Measurements from ENCODE around the gene KRTAP3-2.

KRTAP3-2 gene

DNA sequence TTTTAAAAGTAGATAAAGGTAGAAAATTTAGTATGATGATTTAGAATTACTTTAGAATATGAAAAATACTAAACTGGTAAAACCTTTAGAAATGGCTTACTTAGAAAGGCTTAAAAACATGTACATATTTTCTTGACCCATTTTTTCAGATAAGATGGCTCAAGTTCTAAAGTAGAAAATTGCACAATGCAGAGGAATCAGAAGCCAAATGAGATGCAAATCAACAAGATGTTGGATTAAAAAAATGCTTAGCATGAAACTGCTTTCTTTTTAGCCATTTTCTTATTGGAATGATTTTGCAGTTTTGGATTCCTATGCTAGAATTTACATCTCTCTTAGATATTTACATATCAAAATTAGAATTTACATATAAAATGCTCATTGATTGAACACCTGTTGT, 10.7 kb upstream of the KRTAP3-2 start:
- no peak for DNase-seq (ENCODE audit: low read depth)

DNA sequence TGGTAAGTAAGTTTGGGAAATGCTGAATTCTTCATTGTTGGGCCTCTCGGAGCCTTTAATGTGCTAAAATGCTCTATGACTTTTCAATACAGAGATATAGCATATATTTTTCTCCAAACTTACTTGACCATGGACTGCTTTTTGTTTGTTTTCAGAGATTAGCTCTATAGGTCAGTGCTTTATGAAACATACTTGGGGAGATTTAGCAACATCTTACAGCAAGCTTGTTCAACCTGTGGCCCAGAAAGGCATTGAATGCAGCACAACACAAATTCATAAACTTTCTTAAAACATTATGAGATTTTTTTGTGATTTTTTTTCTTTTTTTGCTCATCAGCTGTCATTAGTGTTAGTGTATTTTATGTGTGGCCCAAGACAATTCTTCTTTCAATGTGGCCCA, 10.2 kb upstream of the KRTAP3-2 start:
- DNase-seq (ENCODE audit: low read depth) = no peak

DNA sequence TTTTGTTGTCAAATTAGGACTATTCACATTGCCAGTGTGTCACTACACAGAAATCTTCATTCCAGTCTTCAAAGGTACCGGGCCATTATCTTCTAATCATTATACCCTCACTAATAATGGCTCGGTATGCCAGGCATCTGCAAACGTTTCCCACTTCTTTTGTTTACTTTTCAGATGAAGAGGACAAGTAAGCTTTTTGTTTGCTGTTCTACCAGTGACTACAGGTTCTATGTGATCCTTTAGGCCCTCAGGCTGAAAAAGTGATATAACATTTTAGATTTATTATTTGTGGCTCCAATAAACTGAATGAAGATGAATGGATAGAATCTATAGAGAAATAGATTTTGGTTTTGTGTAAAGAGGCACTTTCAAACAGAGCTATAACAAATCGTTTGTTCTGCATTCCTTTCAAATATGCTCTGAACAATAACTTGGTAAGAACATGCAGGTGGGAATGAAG, 9.6 kb upstream of the KRTAP3-2 start:
- no peak for DNase-seq (ENCODE audit: low read depth)

DNA sequence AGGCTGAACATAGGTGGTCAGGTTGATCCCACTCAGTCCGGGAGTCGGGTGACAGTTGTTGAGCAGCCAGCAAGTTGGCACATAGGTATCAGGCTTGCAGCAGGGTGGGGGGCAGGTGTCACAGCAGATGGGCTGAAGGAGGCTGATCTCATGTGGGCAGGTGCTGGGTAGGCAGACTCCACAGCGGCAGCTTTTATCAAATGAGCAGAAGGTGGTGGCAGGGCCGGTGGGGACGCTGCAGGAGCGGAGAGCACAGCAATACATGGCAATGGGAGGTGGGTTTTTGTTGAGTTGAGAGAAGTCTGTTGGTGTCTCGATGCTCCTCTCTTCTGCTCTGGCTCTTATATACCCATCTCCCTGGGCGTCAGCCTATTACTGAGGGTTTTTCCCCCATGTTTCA, 9.1 kb upstream of the KRTAP3-2 start, which contains the start of gene KRTAP3-1:
KRTAP3-1 (minus strand) TSS at position 318 of the 400 bp plus-strand sequence; CDS start at position 264, 54 bp downstream.
- DNase-seq (ENCODE audit: low read depth) = no peak

DNA sequence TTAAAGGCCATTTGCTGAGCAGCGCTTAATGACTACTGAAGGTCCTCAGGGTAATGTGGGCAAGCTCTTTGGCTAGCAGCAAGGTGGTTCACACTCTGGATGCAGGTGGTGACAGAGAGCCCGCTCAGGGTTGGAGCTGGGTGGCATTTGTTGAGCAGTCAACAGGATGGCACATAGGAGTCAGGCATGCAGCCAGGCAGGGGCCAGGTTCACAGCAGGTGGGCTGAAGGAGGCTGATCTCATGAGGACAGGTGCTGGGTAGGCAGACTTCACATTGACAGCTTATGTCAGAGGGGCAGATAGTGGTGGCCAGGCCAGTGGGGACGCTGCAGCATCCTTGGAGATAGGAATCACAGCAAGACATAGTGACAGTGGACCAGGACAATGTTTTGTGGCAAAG, 4.7 kb upstream of the KRTAP3-2 start:
- no peak for DNase-seq (ENCODE audit: low read depth)

DNA sequence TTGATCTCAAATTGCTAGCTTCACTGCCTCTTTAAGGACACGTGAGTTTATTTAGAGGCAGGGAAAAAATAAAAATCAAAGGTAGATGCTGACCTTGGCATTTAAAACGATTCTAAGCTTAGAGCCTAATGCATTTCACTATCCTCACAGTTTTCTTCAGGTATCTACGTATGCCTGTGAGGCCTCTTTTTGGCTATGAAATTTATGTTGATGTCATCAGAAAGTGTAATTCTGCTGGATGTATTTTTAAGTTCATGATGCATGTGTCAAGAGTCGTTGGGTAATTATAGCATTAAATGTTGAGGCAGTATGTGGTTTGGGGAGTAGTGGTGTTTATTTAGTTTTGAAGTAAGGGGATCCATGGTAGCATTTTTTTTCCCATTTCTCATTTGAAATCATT, 4.2 kb upstream of the KRTAP3-2 start:
- no peak for DNase-seq (ENCODE audit: low read depth)

DNA sequence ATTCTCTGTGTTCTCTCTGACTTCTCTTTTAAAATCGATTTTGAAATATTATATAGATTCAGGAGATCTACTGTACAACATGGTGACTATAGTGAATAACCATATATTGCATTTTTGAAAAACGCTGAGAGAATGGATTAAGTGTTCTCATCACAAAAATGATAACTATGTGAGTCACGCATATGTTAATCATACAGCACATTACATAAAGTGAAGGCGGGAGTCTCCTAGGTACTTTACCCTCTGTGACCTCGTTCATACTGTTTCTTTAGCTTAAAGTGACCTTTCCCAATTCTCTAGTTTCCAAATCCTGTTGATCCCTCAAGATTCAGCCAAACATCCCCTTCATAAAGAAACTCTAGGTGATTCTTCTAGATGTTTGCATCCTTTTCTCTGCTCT, 3.1 kb upstream of the KRTAP3-2 start:
- no peak for DNase-seq (ENCODE audit: low read depth)

DNA sequence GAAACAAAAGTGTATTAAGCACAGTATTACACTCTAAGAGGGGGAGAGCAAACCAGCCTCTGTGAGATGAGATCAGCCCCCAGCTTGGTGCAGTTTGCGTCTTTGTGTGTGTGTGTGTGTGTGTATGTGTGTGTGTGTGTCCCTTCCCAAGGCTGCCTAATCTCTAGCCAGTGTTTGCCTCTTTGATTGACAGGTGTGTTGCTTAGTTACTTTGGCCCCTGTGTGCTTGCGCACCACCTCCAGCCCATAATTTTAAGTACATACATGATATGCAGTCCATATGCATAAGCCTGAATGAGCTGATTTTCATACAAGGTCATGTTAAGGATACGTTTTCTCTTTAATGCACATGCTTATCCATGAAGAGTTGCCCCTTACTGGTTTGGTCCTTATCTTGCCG, 2.1 kb upstream of the KRTAP3-2 start:
- DNase-seq (ENCODE audit: low read depth) = no peak

DNA sequence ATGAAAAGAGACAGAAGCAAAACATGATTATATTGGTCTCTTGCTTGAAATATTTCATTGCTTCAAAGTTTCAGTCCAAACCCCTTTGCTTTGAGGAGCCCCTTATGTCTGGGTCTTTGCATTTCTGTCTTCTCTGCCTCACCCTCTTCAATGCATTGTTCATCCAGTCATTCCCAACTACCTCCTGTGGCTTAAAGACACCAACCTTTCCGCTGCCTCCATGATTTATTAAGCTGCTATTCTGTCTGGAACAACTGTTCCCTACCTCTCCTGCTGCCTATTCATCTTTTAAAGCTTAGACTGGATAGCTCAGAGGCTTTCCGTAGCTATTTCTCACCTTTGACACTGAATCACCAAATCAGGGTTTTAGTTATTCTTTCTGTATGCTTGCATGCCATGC, 2.3 kb downstream of the KRTAP3-2 start:
- no peak for DNase-seq (ENCODE audit: low read depth)

DNA sequence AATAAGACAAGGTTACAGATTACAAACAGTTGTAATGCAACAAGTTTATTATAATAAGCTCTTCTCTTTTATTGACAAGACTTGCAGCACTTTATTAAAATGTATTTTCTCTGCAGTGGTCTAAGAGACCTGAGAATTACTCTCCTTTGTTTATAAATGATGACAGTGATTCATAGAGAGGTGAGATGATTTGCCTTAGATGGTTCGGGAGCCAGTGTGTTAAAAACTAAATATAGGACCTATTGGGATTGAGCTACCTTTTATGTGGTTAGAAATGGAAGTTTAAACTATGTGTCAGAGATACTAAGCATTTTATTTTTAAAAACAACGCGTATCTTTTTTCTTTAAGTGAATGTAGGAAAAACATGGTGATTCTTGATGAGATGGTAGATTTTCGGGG, 2.9 kb downstream of the KRTAP3-2 start:
- no peak for DNase-seq (ENCODE audit: low read depth)

DNA sequence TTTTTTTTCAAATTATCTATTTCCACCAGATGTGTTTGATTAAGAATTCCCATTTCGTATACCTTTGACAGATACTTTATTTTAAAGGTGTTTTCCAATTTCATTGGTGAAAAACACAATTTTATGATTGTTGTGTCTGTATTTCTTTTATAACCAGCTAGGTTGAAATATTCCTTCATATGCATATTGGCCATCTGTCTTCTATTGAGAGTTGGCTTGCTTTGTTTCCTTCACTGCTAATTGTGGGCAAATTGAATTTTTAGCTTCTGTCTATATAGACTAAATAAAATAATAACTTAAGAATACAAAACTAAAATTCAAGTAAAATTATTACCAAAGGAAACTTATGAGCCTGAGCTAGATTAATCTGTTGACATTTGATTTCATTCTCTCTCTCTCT, 4.6 kb downstream of the KRTAP3-2 start:
- DNase-seq (ENCODE audit: low read depth) = no peak

DNA sequence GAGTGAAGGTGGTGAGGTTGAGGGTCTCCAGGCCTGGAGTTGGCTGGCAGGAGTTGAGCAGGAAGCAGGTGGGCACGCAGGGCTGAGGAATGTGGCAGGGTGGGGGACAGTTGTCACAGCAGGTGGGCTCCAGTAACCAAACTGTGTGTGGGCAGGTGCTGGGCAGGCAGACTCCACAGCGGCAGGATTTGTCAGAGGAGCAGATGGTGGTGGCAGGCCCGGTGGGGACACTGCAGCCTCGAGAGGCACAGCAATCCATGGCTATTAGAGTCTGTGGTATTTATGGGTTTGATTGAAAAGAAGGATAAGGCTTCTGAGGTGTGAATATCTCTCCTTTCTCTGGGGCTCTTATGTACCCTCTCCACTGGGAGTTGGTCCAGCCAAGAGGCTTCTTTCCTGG, 5.9 kb downstream of the KRTAP3-2 start, which contains the start of gene KRTAP3-3:
KRTAP3-3 (minus strand) TSS at position 326 of the 400 bp plus-strand sequence; CDS start at position 259, 67 bp downstream.
- no peak for DNase-seq (ENCODE audit: low read depth)

DNA sequence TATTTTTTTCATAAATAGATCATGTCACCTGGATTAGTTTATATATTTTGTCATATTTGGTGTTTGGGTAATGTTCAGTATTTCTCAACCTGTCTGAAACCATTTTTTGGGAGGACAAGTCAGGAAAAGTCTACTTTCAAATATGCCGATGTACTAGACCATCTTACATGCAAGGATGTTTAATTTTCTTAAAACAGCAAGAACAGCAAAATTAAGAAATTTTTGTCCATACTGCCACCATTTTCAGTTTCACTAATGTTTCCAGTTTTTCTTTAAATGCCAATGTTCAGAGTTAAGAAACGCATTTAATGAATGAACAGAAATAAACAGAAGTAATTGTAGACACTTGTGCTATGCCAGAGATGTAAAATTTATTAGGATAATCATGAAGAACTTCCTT, 6.6 kb downstream of the KRTAP3-2 start:
- DNase-seq (ENCODE audit: low read depth) = no peak

DNA sequence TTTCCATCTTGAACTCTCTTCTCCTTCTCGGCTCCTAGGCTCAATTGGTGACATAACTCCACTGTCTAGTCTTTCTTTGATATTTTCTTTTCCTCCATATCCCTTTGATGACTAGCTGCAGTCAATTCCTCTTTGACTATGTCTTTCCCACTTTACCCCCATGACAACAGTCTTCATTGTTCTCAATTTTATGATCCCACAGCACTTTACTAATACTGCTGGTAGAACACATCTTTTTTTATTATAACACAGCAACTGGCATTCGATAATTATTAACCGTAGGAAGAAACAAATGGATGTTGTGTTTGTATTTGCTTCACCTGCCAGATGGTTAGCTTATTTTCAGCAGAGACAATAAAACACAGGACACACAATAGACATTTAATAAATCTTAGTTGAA, 7.0 kb downstream of the KRTAP3-2 start:
- no peak for DNase-seq (ENCODE audit: low read depth)

DNA sequence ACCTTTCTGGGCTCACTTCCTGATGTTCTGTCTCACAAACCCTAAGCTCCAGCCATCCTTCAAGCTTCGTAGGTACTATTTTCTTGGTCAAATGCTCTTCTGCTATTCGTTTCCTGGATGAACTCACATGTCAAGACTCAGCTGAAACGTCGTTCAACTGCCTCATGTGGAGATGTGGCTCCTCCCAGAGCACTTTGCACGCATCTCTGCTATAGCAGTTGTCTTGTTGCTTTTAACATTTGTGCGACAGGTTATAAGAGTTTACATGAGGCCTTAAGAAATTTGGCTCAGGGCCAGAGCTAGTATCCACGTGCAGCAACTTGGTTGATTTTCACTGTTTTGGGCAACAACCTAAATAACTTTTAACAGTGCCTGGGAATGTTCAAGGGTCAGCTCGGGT, 12.8 kb downstream of the KRTAP3-2 start:
- no peak for DNase-seq (ENCODE audit: low read depth)

DNA sequence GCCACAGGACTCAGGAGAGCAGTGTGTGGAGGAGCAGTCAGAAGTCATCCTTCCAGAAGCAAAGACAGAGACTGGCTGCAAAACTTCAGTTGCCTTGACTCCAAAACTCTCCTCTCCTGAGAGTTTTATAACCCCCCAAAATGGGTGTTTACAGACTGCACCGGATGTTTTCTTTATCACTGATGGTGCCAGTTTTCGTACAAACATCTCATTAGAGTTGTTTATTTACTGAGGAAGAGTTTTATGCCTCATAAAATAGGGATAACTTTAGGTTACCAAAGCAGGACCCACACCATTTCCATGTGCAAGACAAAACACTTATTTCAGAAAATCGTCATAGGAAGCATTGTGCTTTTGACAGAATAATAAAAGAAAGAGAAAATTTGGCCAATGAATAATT, 15.5 kb downstream of the KRTAP3-2 start, which contains the start of gene KRT40:
KRT40 (minus strand) TSS at position 101 of the 400 bp plus-strand sequence; CDS start at position 48, 53 bp downstream.
- no peak for DNase-seq (ENCODE audit: low read depth)

DNA sequence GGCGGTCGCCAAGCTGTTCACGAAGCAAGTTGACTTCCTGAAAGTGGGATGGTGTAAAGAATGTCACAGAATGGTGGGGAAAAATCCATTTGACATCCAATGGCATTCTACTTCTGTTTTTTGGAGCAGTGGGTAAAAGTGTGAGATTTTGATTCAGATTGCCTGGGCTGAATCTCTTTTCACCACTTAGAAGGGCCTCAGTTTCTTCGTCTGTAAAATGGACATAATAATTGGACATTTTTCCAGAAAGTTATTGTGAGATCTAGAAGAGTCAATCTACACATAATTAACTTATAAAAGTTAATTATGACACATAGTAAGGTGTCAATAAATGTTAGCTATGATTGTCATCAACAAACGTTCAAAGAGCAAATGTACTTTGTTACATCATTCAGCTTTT, 18.6 kb downstream of the KRTAP3-2 start:
- no peak for DNase-seq (ENCODE audit: low read depth)

DNA sequence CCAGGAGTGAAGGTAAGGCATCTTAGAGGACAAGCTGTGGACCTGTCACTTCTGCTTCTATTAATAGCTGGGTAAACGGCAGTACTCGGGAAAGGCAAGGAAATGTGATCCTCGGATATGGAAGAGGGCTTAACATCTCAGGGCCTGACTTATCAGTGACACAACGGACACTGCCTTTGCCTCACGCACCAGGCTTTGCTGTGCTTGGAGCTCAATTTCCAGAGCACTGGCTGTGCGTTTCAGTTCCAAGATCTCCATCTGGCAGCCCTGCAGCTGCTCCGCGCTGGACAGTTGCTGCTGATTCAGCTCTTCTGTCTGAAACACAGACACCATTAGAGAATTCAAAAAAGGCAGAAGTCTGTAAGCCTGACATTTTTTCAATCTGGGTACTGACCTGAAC, 19.1 kb downstream of the KRTAP3-2 start:
- DNase-seq (ENCODE audit: low read depth) = no peak

DNA sequence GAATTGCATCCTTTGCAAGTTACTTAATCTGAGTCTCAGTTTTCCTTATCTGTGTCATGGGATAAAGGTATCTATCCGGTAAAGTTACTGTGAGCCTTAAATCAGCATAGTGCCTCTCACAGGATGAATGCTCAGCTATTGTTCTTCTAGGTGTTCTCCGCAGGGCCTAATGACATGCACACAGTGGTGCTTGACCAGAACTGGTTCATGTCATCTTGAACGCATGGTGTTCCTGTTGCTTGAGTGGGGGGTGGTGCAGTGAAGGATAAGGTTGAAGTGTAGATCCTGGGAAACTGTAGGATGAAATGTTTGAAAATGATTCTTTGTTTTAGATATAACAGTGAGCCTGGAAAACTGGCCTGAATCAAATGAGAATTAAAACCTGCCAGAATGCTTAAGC, 19.6 kb downstream of the KRTAP3-2 start:
- no peak for DNase-seq (ENCODE audit: low read depth)

DNA sequence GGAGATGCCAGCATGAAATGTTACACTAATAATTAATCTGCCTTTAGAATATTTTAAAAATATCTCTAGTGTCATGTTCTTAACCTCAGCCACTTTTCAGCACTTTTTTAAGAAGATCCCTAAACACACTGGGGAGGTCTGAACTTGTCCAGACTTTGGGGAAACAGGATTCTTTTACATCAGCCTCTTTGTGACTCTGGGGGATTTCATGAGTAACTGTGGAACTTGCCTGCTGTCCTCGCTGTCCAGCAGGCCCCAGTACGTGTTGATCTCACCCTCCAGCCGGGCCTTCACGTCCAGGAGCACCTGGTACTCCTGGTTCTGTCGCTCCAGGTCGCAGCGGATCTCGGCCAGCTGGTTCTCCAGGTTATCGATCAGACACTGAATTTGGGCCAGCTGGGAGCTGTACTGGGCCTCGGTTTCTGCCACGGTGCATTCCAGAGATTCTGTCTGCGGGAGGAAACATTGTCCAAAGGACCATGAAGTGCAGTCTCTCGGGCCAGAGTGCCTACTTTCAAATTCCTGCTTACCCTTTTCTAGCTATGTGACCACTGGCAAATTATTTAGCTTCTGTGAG, 21.0 kb downstream of the KRTAP3-2 start:
- no peak for DNase-seq (ENCODE audit: low read depth)

DNA sequence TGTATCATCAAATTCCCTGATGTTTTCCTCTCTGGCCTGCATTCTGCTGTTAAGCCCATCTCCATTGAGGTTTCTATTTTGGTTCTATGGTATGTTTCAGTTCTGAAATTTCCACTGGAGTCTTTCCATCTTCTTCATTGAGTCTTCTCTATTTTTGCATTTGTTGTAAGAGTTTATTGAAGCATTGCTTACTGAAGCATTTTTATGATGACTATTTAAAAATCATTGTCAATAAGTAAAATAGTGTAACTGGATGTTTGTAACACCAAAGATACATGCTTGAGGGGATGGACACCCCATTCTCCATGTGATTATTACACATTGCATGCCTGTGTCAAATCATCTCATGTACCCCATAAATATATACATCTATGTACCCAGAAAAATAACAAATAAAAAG, 24.2 kb downstream of the KRTAP3-2 start:
- no peak for DNase-seq (ENCODE audit: low read depth)

DNA sequence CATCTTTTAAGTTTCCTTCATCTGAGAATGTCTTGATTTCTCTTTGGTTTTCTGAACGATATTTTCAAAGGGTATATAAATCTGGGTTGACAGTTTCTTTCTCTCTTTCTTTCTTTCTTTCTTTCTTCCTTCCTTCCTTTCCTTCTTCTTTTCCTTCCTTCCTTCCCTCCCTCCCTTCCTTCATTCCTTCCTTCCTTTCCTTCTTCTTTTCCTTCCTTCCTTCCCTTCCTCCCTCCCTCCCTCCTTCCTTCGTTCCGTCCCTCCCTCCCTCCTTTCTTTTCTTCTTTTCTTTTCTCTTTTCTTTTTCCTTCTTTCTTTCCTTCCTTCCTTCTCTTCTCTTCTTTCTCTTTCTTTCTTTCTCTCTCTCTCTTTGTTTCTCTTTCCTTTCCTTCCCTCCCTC, 25.3 kb downstream of the KRTAP3-2 start:
- DNase-seq (ENCODE audit: low read depth) = no peak

DNA sequence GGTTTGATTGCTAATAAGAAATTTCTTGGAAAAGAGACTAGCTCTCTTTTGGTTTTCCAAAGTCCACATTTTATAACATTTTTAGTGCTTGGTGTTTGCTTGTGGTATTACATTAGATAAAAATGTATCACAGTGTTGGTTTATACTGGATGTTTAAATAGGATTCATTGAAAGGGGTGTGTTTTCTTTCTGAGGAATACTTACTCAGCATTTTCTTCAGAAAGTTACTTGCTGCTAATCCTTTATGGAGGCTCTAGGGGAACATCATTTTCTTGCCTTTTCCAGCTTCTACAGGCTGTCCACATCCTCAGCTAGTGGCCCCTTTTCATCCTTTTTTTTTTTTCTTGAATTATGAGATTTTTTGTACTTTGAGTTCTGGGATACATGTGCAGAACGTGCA, 32.1 kb downstream of the KRTAP3-2 start:
- no peak for DNase-seq (ENCODE audit: low read depth)

DNA sequence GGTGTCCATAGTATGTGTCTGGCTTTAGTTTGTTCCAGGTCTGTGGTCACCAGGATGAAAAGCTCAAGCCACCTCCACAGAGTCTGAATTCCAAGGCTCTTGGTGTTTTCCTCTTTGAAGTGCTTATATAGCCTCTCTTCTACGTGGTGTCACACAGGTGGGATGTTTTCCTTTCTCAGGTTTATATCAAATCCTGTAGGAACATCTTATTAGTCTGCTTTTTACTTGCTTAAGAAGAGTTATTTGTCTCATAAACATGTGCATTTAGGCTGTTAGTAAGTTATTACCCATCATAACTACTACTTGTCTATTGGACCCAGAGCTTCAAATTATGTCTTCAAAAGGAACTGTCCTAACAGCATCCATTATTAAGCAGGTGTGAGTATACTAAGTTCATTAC, 32.9 kb downstream of the KRTAP3-2 start, which contains the start of gene KRT39:
KRT39 (minus strand) TSS at position 101 of the 400 bp plus-strand sequence; CDS start at position 9, 92 bp downstream.
- no peak for DNase-seq (ENCODE audit: low read depth)

Data from stimulated activated CD8-positive, alpha-beta memory T cell treated with anti-CD3 and anti-CD28 coated beads, Interleukin-15, amount 100 ng/mL, for 24 hours (primary cell).